Immature natural killer cell (primary cell): ENCODE data around the gene TGDS. TPM values are rescaled to one million over a fixed set of nuclear protein-coding genes. Genes with fewer than 3 reads are reported as not detected.
"Not testable (repeated sequence)": the region's sequence is repeated elsewhere in the genome, so short reads cannot be mapped to it uniquely, and the experiment has no call there.

ENCODE experiments used
- DNase-seq, 3 donors: peaks; one replicate each; pipeline ENCODE4 v3.0.0; 2022; ENCODE audit warnings: mixed read lengths in 1 of 3
- H3K27ac Mint-ChIP-seq, 6 donors: one replicate each; pipeline ENCODE4 v1.8.0; 2020; ENCODE audit warnings: mixed read lengths in 6 of 6, mild to moderate bottlenecking in 5 of 6, inconsistent platforms in 4 of 6, moderate library complexity in 3 of 6
- H3K27me3 Mint-ChIP-seq, 3 donors: one replicate each; pipeline ENCODE4 v1.8.0; 2020 to 2021; ENCODE audit warnings: low read depth in 3 of 3, mild to moderate bottlenecking in 3 of 3, mixed read lengths in 3 of 3, moderate library complexity in 3 of 3, inconsistent platforms in 1 of 3
- H3K36me3 Mint-ChIP-seq, 3 donors: one replicate each; pipeline ENCODE4 v1.8.0; 2020; ENCODE audit warnings: mixed read lengths in 3 of 3, inconsistent platforms in 2 of 3, mild to moderate bottlenecking in 2 of 3
- H3K4me1 Mint-ChIP-seq, 2 donors: one replicate each; pipeline ENCODE4 v1.8.0; 2020; ENCODE audit warnings: inconsistent platforms in 2 of 2, mild to moderate bottlenecking in 2 of 2, mixed read lengths in 2 of 2, moderate library complexity in 1 of 2
- H3K4me3 Mint-ChIP-seq, 5 donors: one replicate each; pipeline ENCODE4 v1.8.0; 2020; ENCODE audit warnings: mild to moderate bottlenecking in 5 of 5, mixed read lengths in 5 of 5, inconsistent platforms in 3 of 5, moderate library complexity in 3 of 5
- H3K9me3 Mint-ChIP-seq, 6 donors: one replicate each; pipeline ENCODE4 v1.8.0; 2020; ENCODE audit warnings: mild to moderate bottlenecking in 6 of 6, mixed read lengths in 6 of 6, inconsistent platforms in 4 of 6, moderate library complexity in 3 of 6
- polyA plus RNA-seq, 3 donors: library from polyadenylated mRNA; unstranded; fragments of 300-500 nt; fragmentation: Illumina TruSeq; gene quantifications; one replicate each; pipeline ENCODE4 v1.2.3, GENCODE V29; 2021

Gene TGDS
- polyA plus RNA-seq, 3 donors from 2014 or later: 5.1 to 10.5 (median 8.9) TPM

- DNase-seq: no peak
- no peak overlapping the region for H3K27ac Mint-ChIP-seq
- no peak overlapping the region for H3K4me3 Mint-ChIP-seq
- no peaks in the 10 kb centered on the region for H3K36me3 Mint-ChIP-seq
- no peaks in the 10 kb centered on the region for H3K9me3 Mint-ChIP-seq
- H3K27me3 Mint-ChIP-seq: peaks cover 2 to 6% (median 4%) of the 10 kb centered on the region in 3 donors
- H3K4me1 Mint-ChIP-seq: no peaks in the 10 kb centered on the region
Measured at GRCh38 chr13:94535775-94536174, 60.2 kb downstream of the TGDS start.

- no peaks in the 10 kb centered on the region for H3K9me3 Mint-ChIP-seq
- H3K27ac Mint-ChIP-seq: no peak overlapping the region
- no peak for DNase-seq
- peaks cover 2 to 7% (median 4%) of the 10 kb centered on the region in 3 donors for H3K27me3 Mint-ChIP-seq
- H3K36me3 Mint-ChIP-seq: no peaks in the 10 kb centered on the region
- no peaks in the 10 kb centered on the region for H3K4me1 Mint-ChIP-seq
- H3K4me3 Mint-ChIP-seq: no peak overlapping the region
Measured at GRCh38 chr13:94535231-94535630, 60.7 kb downstream of the TGDS start.

- Mint-ChIP-seq H3K27me3 (peaks cover 3 to 7% (median 4%) of the 10 kb centered on the region in 3 donors), H3K4me1 (no peaks in the 10 kb centered on the region), H3K9me3 (peaks cover 0 to 8% (median 0%) of the 10 kb centered on the region in 6 donors), H3K36me3 (no peaks in the 10 kb centered on the region), H3K4me3 (no peak overlapping the region), H3K27ac (no peak overlapping the region)
- DNase-seq: no peak
Measured at GRCh38 chr13:94534166-94534565, 61.8 kb downstream of the TGDS start.

- H3K4me3 Mint-ChIP-seq, H3K27me3 Mint-ChIP-seq, DNase-seq, H3K27ac Mint-ChIP-seq, H3K36me3 Mint-ChIP-seq, H3K4me1 Mint-ChIP-seq: not testable (repeated sequence)
- H3K9me3 Mint-ChIP-seq: peaks cover 0 to 14% (median 2%) of the 10 kb centered on the region in 6 donors
Measured at GRCh38 chr13:94532278-94532677, 63.7 kb downstream of the TGDS start.

GRCh38 chr13:94526956-94527355 lies 69.0 kb downstream of the TGDS start:
- not testable (repeated sequence) for DNase-seq, H3K36me3 Mint-ChIP-seq, H3K4me3 Mint-ChIP-seq, H3K27ac Mint-ChIP-seq, H3K4me1 Mint-ChIP-seq, H3K27me3 Mint-ChIP-seq
- H3K9me3 Mint-ChIP-seq: peaks cover 0 to 14% (median 2%) of the 10 kb centered on the region in 6 donors

GRCh38 chr13:94525781-94526180 lies 70.2 kb downstream of the TGDS start:
- H3K4me3 Mint-ChIP-seq: no peak overlapping the region
- H3K9me3 Mint-ChIP-seq: peaks cover 0 to 14% (median 2%) of the 10 kb centered on the region in 6 donors
- peaks cover 2 to 6% (median 2%) of the 10 kb centered on the region in 3 donors for H3K27me3 Mint-ChIP-seq
- no peak overlapping the region for H3K27ac Mint-ChIP-seq
- DNase-seq: no peak
- no peaks in the 10 kb centered on the region for H3K36me3 Mint-ChIP-seq
- H3K4me1 Mint-ChIP-seq: no peaks in the 10 kb centered on the region

GRCh38 chr13:94524407-94524806 lies 71.5 kb downstream of the TGDS start:
- H3K36me3 Mint-ChIP-seq: no peaks in the 10 kb centered on the region
- no peak for DNase-seq
- peaks cover 2 to 6% (median 2%) of the 10 kb centered on the region in 3 donors for H3K27me3 Mint-ChIP-seq
- peaks cover 0 to 9% (median 0%) of the 10 kb centered on the region in 6 donors for H3K9me3 Mint-ChIP-seq
- H3K4me1 Mint-ChIP-seq: no peaks in the 10 kb centered on the region
- H3K4me3 Mint-ChIP-seq: no peak overlapping the region
- H3K27ac Mint-ChIP-seq: no peak overlapping the region

Other genes with a start within 250 kb of the TGDS start
- under 1 TPM in 1 of 3 donors, not detected in 2; 0.12 TPM for gene DCT, start 116.5 kb downstream of the TGDS start, polyA plus RNA-seq
- gene GPR180, start 5.7 kb upstream of the TGDS start, polyA plus RNA-seq: 1 to 10 TPM in 2 of 3 donors, under 1 TPM in 1; 0.75 to 3.3 (median 1.0) TPM
- gene SOX21, start 116.4 kb upstream of the TGDS start, polyA plus RNA-seq: not detected